Mesothelial cell of epicardium (in vitro differentiated cells): ENCODE data around the gene MYBPC3. TPM values are rescaled to one million over a fixed set of nuclear protein-coding genes. Genes with fewer than 3 reads are reported as not detected.

Source experiments
- DNase-seq, 2 experiments: peaks; one replicate each; pipeline ENCODE4 v3.0.0; 2021; ENCODE audit warnings: low spot score in 2 of 2; ENCODE audit not compliant: unreplicated experiment in 2 of 2
- H3K27ac Mint-ChIP-seq: 2 replicates; pipeline ENCODE4 v1.8.0; 2021; ENCODE audit warnings: mixed read lengths
- H3K27me3 Mint-ChIP-seq: 2 replicates; pipeline ENCODE4 v1.8.0; 2021; ENCODE audit warnings: low read depth, mixed read lengths
- H3K36me3 Mint-ChIP-seq: 2 replicates; pipeline ENCODE4 v1.8.0; 2021; ENCODE audit warnings: mixed read lengths
- H3K4me1 Mint-ChIP-seq: 2 replicates; pipeline ENCODE4 v1.8.0; 2021; ENCODE audit warnings: mixed read lengths
- H3K4me3 Mint-ChIP-seq: 2 replicates; pipeline ENCODE4 v1.8.0; 2021; ENCODE audit warnings: mild to moderate bottlenecking, moderate library complexity, mixed read lengths
- H3K9me3 Mint-ChIP-seq: 2 replicates; pipeline ENCODE4 v1.8.0; 2021; ENCODE audit warnings: mixed read lengths
- total RNA-seq: library from RNA; stranded (reverse); gene quantifications from 3 replicates; pipeline ENCODE4 v1.2.1, GENCODE V29; 2021
- TF ChIP-seq, protein P1 (sequence below): fragments of 200-600 bp; sonication (generic); IDR thresholded peaks from one replicate; pipeline ENCODE4 v1.5.0; 2021; ENCODE audit warnings: antibody characterized with exemption; ENCODE audit not compliant: unreplicated experiment

The MYBPC3 gene
- total RNA-seq, 1 donor from 2014 or later, result not detected

- Mint-ChIP-seq H3K36me3 (no peaks in the 10 kb centered on the region), H3K4me1 (peaks cover 1% of the 10 kb centered on the region), H3K27ac (no peak overlapping the region), H3K9me3 (no peaks in the 10 kb centered on the region), H3K27me3 (no peaks in the 10 kb centered on the region), H3K4me3 (no peak overlapping the region)
- DNase-seq, result no peak
- TF ChIP-seq, protein P1, sequence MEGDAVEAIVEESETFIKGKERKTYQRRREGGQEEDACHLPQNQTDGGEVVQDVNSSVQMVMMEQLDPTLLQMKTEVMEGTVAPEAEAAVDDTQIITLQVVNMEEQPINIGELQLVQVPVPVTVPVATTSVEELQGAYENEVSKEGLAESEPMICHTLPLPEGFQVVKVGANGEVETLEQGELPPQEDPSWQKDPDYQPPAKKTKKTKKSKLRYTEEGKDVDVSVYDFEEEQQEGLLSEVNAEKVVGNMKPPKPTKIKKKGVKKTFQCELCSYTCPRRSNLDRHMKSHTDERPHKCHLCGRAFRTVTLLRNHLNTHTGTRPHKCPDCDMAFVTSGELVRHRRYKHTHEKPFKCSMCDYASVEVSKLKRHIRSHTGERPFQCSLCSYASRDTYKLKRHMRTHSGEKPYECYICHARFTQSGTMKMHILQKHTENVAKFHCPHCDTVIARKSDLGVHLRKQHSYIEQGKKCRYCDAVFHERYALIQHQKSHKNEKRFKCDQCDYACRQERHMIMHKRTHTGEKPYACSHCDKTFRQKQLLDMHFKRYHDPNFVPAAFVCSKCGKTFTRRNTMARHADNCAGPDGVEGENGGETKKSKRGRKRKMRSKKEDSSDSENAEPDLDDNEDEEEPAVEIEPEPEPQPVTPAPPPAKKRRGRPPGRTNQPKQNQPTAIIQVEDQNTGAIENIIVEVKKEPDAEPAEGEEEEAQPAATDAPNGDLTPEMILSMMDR, result no peak
Measured at GRCh38 chr11:47349521-47350095, 2.9 kb downstream of the MYBPC3 start.

DNA sequence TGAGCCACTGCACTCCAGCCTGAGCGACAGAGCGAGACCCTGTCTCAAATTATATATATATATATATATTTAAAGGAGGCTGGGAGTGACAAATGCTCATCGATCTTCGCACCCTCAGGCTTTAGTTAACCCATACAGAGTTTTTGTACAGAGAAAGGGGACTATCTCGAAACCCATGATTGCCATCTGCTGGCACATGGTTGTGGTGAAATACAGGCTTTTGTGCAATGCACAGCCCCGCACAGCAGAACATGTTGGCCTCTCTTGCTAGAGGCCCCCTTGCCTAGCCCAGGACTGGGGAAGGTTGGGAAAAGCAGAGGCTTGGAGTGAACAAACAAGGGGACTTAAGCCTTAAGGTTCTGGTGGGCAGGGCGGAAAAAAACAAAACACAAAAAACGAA is 3.6 kb downstream of the MYBPC3 start:
- Mint-ChIP-seq H3K27ac (no peak overlapping the region), H3K4me1 (no peaks in the 10 kb centered on the region), H3K9me3 (no peaks in the 10 kb centered on the region), H3K4me3 (no peak overlapping the region), H3K36me3 (no peaks in the 10 kb centered on the region), H3K27me3 (no peaks in the 10 kb centered on the region)
- TF ChIP-seq, protein P1, result no peak
- no peak for DNase-seq

DNA sequence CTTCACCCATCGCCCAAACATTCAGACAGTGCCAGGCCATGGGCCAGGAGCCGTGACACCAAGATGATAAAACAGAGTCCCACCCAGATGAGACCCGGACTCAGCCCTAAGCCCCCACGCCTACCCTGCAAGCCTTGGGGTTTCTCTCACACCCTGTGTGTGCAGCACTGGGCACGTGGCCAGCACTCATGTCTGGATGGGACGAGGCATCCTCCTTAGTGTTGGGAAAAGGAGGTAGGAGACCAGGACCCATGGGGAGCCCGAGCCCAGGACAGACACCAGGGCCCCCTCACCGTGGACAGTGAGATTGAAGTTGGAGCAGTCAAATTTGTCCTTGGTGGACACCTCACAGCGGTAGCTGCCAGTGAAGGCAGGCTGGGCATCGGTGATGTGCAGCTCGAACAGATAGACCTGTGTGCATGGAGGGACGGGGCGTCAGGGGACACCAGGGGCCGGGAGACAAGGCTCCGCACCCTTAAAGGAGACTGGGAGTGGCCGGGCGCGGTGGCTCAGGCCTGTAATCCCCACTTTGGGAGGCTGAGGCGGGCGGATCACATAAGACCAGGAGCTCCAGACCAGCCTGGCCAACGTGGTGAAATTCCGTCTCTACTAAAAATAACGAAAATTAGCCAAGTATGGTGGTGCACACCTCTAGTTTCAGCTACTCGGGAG is 4.2 kb downstream of the MYBPC3 start:
- TF ChIP-seq, protein P1, result no peak
- no peak overlapping the region for H3K4me3 Mint-ChIP-seq
- no peaks in the 10 kb centered on the region for H3K9me3 Mint-ChIP-seq
- H3K27ac Mint-ChIP-seq, result no peak overlapping the region
- H3K27me3 Mint-ChIP-seq, result no peaks in the 10 kb centered on the region
- no peaks in the 10 kb centered on the region for H3K36me3 Mint-ChIP-seq
- no peak for DNase-seq
- H3K4me1 Mint-ChIP-seq, result no peaks in the 10 kb centered on the region

DNA sequence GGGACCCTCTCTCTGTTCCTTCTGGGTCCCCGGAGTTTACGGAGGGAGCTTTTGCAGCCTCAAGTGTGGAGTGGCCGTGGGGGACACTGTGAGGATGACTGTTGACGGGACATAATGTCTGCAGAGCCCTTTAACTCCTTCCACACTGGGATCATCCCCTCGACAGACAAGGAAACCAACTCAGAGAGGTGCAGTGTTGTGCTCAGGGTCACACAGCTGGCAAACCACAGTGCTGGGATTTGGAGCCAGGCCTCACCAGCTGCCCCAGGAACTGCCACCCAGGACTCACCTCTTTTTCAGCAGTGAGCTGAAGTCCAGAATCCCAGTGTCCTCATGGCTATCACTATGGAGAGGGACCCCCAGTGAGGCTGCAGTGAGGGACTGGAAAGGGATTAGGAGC is 5.4 kb downstream of the MYBPC3 start:
- Mint-ChIP-seq H3K4me3 (no peak overlapping the region), H3K27me3 (no peaks in the 10 kb centered on the region), H3K9me3 (no peaks in the 10 kb centered on the region), H3K4me1 (no peaks in the 10 kb centered on the region), H3K27ac (no peak overlapping the region), H3K36me3 (no peaks in the 10 kb centered on the region)
- no peak for DNase-seq
- TF ChIP-seq, protein P1, result no peak

DNA sequence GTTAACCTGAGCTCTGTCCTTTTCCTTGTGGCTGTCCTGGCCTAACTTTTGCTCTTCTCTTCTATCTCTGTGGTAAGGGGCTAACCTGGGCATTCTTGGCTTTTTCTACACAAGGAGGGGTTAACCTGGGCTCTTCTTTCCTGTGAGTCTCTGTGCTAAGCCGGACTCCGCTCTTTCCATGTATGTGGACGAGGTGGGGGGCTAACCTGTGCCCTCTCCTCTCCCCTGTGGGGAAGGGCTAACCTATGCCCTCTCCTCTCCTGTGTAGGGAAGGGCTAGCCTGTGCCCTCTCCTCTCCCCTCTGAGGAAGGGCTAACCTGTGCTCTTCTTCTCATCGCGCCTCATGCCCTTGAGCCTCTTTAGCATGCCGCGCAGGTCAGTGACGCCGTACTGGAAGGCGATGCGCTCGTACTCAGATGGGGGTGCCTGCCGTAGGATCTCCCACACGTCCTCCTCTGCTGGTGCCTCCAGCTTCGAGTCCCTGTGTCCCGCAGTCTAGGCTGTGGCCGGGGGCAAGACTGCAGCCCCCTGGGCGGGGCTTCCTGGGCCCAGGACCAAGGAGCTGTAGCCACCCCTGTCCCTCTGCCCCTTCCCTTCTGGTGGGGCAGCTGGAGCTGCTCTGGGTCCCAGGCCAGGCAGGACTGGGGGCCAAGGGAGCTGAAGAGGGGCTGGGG is 6.5 kb downstream of the MYBPC3 start:
- TF ChIP-seq, protein P1, result no peak
- H3K27ac Mint-ChIP-seq, result no peak overlapping the region
- no peaks in the 10 kb centered on the region for H3K9me3 Mint-ChIP-seq
- no peaks in the 10 kb centered on the region for H3K36me3 Mint-ChIP-seq
- no peaks in the 10 kb centered on the region for H3K4me1 Mint-ChIP-seq
- no peak overlapping the region for H3K4me3 Mint-ChIP-seq
- H3K27me3 Mint-ChIP-seq, result no peaks in the 10 kb centered on the region
- no peak for DNase-seq
